Measurements from ENCODE around the gene SAMD4A.
A peak's percentile ranks its signal among the peaks of the same experiment; 100 is the strongest.
"Not testable (repeated sequence)": the region's sequence is repeated elsewhere in the genome, so short reads cannot be mapped to it uniquely, and the experiment has no call there.

SAMD4A gene

GRCh38 chr14:54787261-54787660, 220.3 kb downstream of the SAMD4A start:
- DNase-seq = peak; percentile 39

- no peak for DNase-seq
Observed at GRCh38 chr14:54788701-54789100, 221.8 kb downstream of the SAMD4A start.

GRCh38 chr14:54789166-54789565, 222.2 kb downstream of the SAMD4A start:
- DNase-seq = no peak

- no peak for DNase-seq
Observed at GRCh38 chr14:54789781-54790480, 223.0 kb downstream of the SAMD4A start.

- DNase-seq = no peak
Observed at GRCh38 chr14:54791001-54791400, 224.1 kb downstream of the SAMD4A start.

GRCh38 chr14:54792288-54792687, 225.4 kb downstream of the SAMD4A start:
- DNase-seq = no peak

GRCh38 chr14:54794159-54794558, 227.2 kb downstream of the SAMD4A start:
- DNase-seq = no peak

- DNase-seq = no peak
Observed at GRCh38 chr14:54794796-54795195, 227.9 kb downstream of the SAMD4A start.

GRCh38 chr14:54796961-54797360, 230.0 kb downstream of the SAMD4A start:
- DNase-seq = no peak

GRCh38 chr14:54797556-54797955, 230.6 kb downstream of the SAMD4A start:
- no peak for DNase-seq

GRCh38 chr14:54797986-54798385, 231.1 kb downstream of the SAMD4A start:
- DNase-seq = no peak

- DNase-seq = no peak
Observed at GRCh38 chr14:54798465-54799124, 231.7 kb downstream of the SAMD4A start.

- DNase-seq = not testable (repeated sequence)
Observed at GRCh38 chr14:54801482-54801881, 234.6 kb downstream of the SAMD4A start.

- DNase-seq = no peak
Observed at GRCh38 chr14:54803396-54803795, 236.5 kb downstream of the SAMD4A start.

- DNase-seq = no peak
Observed at GRCh38 chr14:54803926-54804537, 237.1 kb downstream of the SAMD4A start.

GRCh38 chr14:54804538-54805041, 237.7 kb downstream of the SAMD4A start:
- no peak for DNase-seq

GRCh38 chr14:54805070-54805444, 238.1 kb downstream of the SAMD4A start:
- DNase-seq = no peak

- DNase-seq = peak; percentile 81
Observed at GRCh38 chr14:54805445-54806322, 238.8 kb downstream of the SAMD4A start.

- DNase-seq = no peak
Observed at GRCh38 chr14:54806616-54807015, 239.7 kb downstream of the SAMD4A start.

GRCh38 chr14:54807428-54807827, 240.5 kb downstream of the SAMD4A start:
- no peak for DNase-seq

- no peak for DNase-seq
Observed at GRCh38 chr14:54807881-54808280, 241.0 kb downstream of the SAMD4A start.

GRCh38 chr14:54808326-54809161, 241.6 kb downstream of the SAMD4A start:
- DNase-seq = no peak

All from inflammatory macrophage treated with lipopolysaccharide for 4 hours (primary cell).